ENCODE data around the gene SPINK1. TPM values are rescaled to one million over a fixed set of nuclear protein-coding genes. Genes with fewer than 3 reads are reported as not detected.

SPINK1 gene
- total and polyA plus RNA-seq, 2 experiments from 2014 or later = 0.82 TPM; not detected in 1

- Histone ChIP-seq H3K4me1 (ENCODE audit: insufficient read depth) (no peaks in the 10 kb centered on the region), H3F3A (replicated peaks; ENCODE audit: low read depth) (no peaks in the 10 kb centered on the region), H3K4me2 (no peak overlapping the region), H2AFZ (no peak overlapping the region), H3K27ac (ENCODE audit: low read depth) (no peak overlapping the region), H3K36me3 (ENCODE audit: insufficient read depth) (no peaks in the 10 kb centered on the region), H4K20me1 (replicated peaks; ENCODE audit: insufficient read depth) (no peaks in the 10 kb centered on the region), H3K79me2 (replicated peaks; ENCODE audit: insufficient read depth) (no peaks in the 10 kb centered on the region), H3K9me2 (ENCODE audit: insufficient read depth) (no peaks in the 10 kb centered on the region; the same call in 1 of the 2 replicates), H3K4me3 (no peak overlapping the region), H3K27me3 (ENCODE audit: insufficient read depth) (no peaks in the 10 kb centered on the region)
- Mint-ChIP-seq H3K27me3 (ENCODE audit: insufficient read depth, low read depth, poor library complexity) (no peaks in the 10 kb centered on the region), H3K36me3 (ENCODE audit: low read depth) (no peaks in the 10 kb centered on the region), H3K4me3 (no peak overlapping the region), H3K27ac (no peak overlapping the region), H3K4me1 (no peaks in the 10 kb centered on the region), H3K9me3 (no peaks in the 10 kb centered on the region)
- DNase-seq (ENCODE audit: low spot score) = no peak
- ATAC-seq = no peak
- TF ChIP-seq ZNF331 (CRISPR knock-in tag; IDR thresholded peaks at IDR 0.05; ENCODE audit: low read depth) = no peak
- TF ChIP-seq CTCF (conservative IDR thresholded peaks at IDR 0.05; ENCODE audit: low read depth in 2 of 2) = no peak
- TF ChIP-seq POLR2AphosphoS5 (IDR thresholded peaks at IDR 0.05; ENCODE audit: low read depth) = no peak
- TF ChIP-seq ZNF114 (CRISPR knock-in tag; IDR thresholded peaks at IDR 0.05) = no peak
Measured at GRCh38 chr5:147836439-147836838, 5.0 kb upstream of the SPINK1 start.

- Histone ChIP-seq H3K9me2 (ENCODE audit: insufficient read depth) (no peaks in the 10 kb centered on the region; the same call in 1 of the 2 replicates), H3K27ac (ENCODE audit: low read depth) (no peak overlapping the region), H3K4me1 (ENCODE audit: insufficient read depth) (no peaks in the 10 kb centered on the region; the same call in 1 of the 2 replicates), H3K27me3 (ENCODE audit: insufficient read depth) (no peaks in the 10 kb centered on the region), H3K4me2 (no peak overlapping the region), H3K79me2 (replicated peaks; ENCODE audit: insufficient read depth) (no peaks in the 10 kb centered on the region), H3K36me3 (ENCODE audit: insufficient read depth) (no peaks in the 10 kb centered on the region), H3F3A (replicated peaks; ENCODE audit: low read depth) (no peaks in the 10 kb centered on the region), H4K20me1 (replicated peaks; ENCODE audit: insufficient read depth) (no peaks in the 10 kb centered on the region), H3K4me3 (no peak overlapping the region), H2AFZ (no peak overlapping the region)
- H3K27me3 Mint-ChIP-seq (ENCODE audit: insufficient read depth, low read depth, poor library complexity) = no peaks in the 10 kb centered on the region
- peaks cover 3% of the 10 kb centered on the region; the same call in 2 of the 3 replicates for H3K4me1 Mint-ChIP-seq
- H3K9me3 Mint-ChIP-seq = no peaks in the 10 kb centered on the region
- DNase-seq (ENCODE audit: low spot score) (no peak), ATAC-seq (no peak)
- no peak overlapping the region for H3K4me3 Mint-ChIP-seq
- no peak overlapping the region for H3K27ac Mint-ChIP-seq
- no peaks in the 10 kb centered on the region for H3K36me3 Mint-ChIP-seq (ENCODE audit: low read depth)
- no peak for TF ChIP-seq ETS1 (IDR thresholded peaks at IDR 0.05)
- TF ChIP-seq REST (IDR thresholded peaks at IDR 0.05; ENCODE audit: unreplicated experiment) = no peak
- no peak for TF ChIP-seq POLR2AphosphoS5 (IDR thresholded peaks at IDR 0.05; ENCODE audit: low read depth)
- no peak for TF ChIP-seq EZH2phosphoT487 (IDR thresholded peaks at IDR 0.05; ENCODE audit: unreplicated experiment)
- no peak for TF ChIP-seq ZNF331 (CRISPR knock-in tag; IDR thresholded peaks at IDR 0.05; ENCODE audit: low read depth)
- TF ChIP-seq CTCF (conservative IDR thresholded peaks at IDR 0.05; ENCODE audit: low read depth in 2 of 2) = no peak
- TF ChIP-seq NANOG (IDR thresholded peaks at IDR 0.05; ENCODE audit: borderline replicate concordance) = no peak
Measured at GRCh38 chr5:147835386-147835798, 3.9 kb upstream of the SPINK1 start.

All from GM23338 (cell line).